ENCODE measurements around the gene VOPP1.

VOPP1 gene

GRCh38 chr7:55458351-55458750, 114.0 kb downstream of the VOPP1 start:
- DNase-seq, result no peak

GRCh38 chr7:55457801-55458200, 114.5 kb downstream of the VOPP1 start:
- DNase-seq, result no peak

- no peak for DNase-seq
Observed at GRCh38 chr7:55452971-55453370, 119.3 kb downstream of the VOPP1 start.

GRCh38 chr7:55449992-55450535, 122.2 kb downstream of the VOPP1 start:
- DNase-seq, result no peak

GRCh38 chr7:55449205-55449991, 122.9 kb downstream of the VOPP1 start:
- no peak for DNase-seq

- DNase-seq, result no peak
Observed at GRCh38 chr7:55448526-55448925, 123.8 kb downstream of the VOPP1 start.

GRCh38 chr7:55444786-55445185, 127.5 kb downstream of the VOPP1 start:
- DNase-seq, result no peak

GRCh38 chr7:55441774-55442522, 130.4 kb downstream of the VOPP1 start:
- DNase-seq, result no peak

GRCh38 chr7:55441002-55441401, 131.3 kb downstream of the VOPP1 start:
- no peak for DNase-seq

- DNase-seq, result peak; percentile 65
Observed at GRCh38 chr7:55440040-55440690, 132.1 kb downstream of the VOPP1 start.

- DNase-seq, result peak; percentile 78
Observed at GRCh38 chr7:55439627-55440026, 132.7 kb downstream of the VOPP1 start.

- peak; percentile 98 for DNase-seq
Observed at GRCh38 chr7:55438757-55439525, 133.4 kb downstream of the VOPP1 start.

GRCh38 chr7:55438085-55438756, 134.1 kb downstream of the VOPP1 start:
- peak; percentile 97 for DNase-seq

- DNase-seq, result no peak
Observed at GRCh38 chr7:55437375-55437774, 134.9 kb downstream of the VOPP1 start.

- DNase-seq, result no peak
Observed at GRCh38 chr7:55436457-55436856, 135.8 kb downstream of the VOPP1 start.

GRCh38 chr7:55435466-55435865, 136.8 kb downstream of the VOPP1 start:
- DNase-seq, result no peak

- DNase-seq, result peak; percentile 80
Observed at GRCh38 chr7:55432939-55433784, 139.1 kb downstream of the VOPP1 start.

GRCh38 chr7:55432506-55432905, 139.8 kb downstream of the VOPP1 start:
- DNase-seq, result no peak

- no peak for DNase-seq
Observed at GRCh38 chr7:55431898-55432297, 140.4 kb downstream of the VOPP1 start.

GRCh38 chr7:55429835-55430499, 142.3 kb downstream of the VOPP1 start:
- DNase-seq, result peak; percentile 17
